Breast epithelium (tissue), 3 donors: ENCODE data around the gene TRIM47.

Experiments used
- POLR2A ChIP-seq: fragments of 450-650 bp; IDR thresholded peaks from one replicate; pipeline ENCODE4 v1.6.1; 2016; ENCODE audit warnings: antibody characterized with exemption, mild to moderate bottlenecking, moderate library complexity
- POLR2AphosphoS5 ChIP-seq, 3 donors: sonication (generic); formaldehyde crosslinking; IDR thresholded peaks; one replicate each; pipeline ENCODE4 v1.6.1; 2017; ENCODE audit warnings: antibody characterized with exemption in 3 of 3
- TF ChIP-seq, protein P1 (sequence below), 3 donors: fragments of 450-650 bp; IDR thresholded peaks; one replicate each; pipeline ENCODE4 v1.5.1; 2016 to 2017; ENCODE audit warnings: antibody characterized with exemption in 3 of 3, mild to moderate bottlenecking in 3 of 3, moderate library complexity in 3 of 3

DNA sequence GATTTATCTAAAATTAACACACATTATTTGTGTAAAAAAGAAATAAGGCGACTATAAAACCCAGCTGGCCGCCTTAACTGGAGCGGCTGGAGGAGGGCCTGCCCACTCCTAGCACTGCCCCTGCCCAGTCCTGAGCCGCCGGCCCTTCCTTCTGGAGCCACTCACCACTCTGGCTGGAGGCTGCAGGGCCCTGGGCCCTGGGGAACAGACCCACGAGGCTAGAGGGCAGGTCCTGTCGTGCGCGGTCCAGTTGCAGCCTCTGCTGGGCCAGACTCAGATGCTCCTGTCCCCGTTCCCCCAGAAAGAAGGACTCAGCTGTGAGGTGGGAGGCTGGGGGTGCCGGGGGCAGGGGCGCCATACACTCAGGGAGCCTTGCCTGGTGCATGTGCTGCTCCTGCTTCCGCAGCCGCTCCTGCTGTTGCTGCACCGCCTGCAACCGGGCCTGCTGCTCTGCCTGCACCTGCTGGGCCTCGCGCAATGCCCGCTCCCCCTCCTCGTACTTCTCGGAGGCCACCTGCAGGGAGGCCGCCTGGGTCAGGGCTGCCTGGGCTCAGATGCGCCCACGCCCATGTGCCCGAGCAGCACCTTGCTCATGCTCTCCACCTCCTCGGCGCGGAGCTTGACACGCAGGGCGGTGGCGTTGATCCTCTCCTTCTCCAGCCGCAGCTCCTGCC lies 35.3 kb upstream of the TRIM47 start:
- no peak for TF ChIP-seq POLR2AphosphoS5 (IDR thresholded peaks at IDR 0.05)
- no peak for TF ChIP-seq POLR2A
- TF ChIP-seq, protein P1, sequence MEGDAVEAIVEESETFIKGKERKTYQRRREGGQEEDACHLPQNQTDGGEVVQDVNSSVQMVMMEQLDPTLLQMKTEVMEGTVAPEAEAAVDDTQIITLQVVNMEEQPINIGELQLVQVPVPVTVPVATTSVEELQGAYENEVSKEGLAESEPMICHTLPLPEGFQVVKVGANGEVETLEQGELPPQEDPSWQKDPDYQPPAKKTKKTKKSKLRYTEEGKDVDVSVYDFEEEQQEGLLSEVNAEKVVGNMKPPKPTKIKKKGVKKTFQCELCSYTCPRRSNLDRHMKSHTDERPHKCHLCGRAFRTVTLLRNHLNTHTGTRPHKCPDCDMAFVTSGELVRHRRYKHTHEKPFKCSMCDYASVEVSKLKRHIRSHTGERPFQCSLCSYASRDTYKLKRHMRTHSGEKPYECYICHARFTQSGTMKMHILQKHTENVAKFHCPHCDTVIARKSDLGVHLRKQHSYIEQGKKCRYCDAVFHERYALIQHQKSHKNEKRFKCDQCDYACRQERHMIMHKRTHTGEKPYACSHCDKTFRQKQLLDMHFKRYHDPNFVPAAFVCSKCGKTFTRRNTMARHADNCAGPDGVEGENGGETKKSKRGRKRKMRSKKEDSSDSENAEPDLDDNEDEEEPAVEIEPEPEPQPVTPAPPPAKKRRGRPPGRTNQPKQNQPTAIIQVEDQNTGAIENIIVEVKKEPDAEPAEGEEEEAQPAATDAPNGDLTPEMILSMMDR (IDR thresholded peaks at IDR 0.05) = no peak
